ENCODE measurements around the gene RNF112. TPM values are rescaled to one million over a fixed set of nuclear protein-coding genes. Genes with fewer than 3 reads are reported as not detected.

Gene RNF112
- total RNA-seq, 1 experiment from 2014 or later = 4.9 TPM

DNA sequence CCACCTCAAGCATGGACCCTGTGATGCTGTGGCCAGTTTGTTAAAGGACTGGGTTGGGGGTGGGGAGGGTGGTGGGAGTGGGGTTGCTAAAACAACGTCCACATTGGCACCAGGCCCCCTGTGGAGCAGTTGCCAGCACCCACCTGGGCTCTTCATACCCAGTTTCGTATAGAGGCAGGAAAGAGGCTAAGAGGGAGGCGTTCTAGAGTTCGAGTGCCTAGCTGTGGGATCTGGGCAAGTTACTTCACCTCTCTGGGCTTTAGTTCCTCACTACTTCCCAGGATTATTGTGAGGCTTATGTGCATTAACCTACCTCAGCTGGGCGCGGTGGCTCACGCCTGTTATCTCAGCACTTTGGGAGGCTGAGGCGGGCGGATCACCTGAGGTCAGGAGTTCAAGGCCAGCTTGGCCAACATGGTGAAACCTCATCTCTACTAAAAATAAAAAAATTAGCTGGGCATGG, 25.5 kb upstream of the RNF112 start:
- Mint-ChIP-seq H3K4me1 (peaks cover 34% of the 10 kb centered on the region), H3K9me3 (no peaks in the 10 kb centered on the region), H3K36me3 (peaks cover 33% of the 10 kb centered on the region), H3K4me3 (no peak overlapping the region), H3K27ac (no peak overlapping the region), H3K27me3 (ENCODE audit: low read depth) (no peaks in the 10 kb centered on the region; the same call in 1 of the 2 replicates)
- ChIA-PET CTCF (interaction anchor here (1.3 to 7.6 kb wide), 5 partner anchors 12 to 359 kb away, joined by 3 to 48 read pairs (median 5); partner anchors contain the start of gene B9D1), POLR2A (interaction anchor here (0.6 to 2.6 kb wide), 2 partner anchors 8 to 538 kb away, joined by 3 to 14 read pairs; partner anchors contain the start of gene MAPK7)
- ATAC-seq (no peak), DNase-seq (ENCODE audit: low spot score) (no peak)
- TF ChIP-seq ZNF121 (CRISPR knock-in tag; IDR thresholded peaks at IDR 0.05) (no peak), ZNF232 (CRISPR knock-in tag; IDR thresholded peaks at IDR 0.05) (no peak), ZNF138 (CRISPR knock-in tag; conservative IDR thresholded peaks at IDR 0.05) (no peak), TEAD1 (CRISPR knock-in tag; IDR thresholded peaks at IDR 0.05) (no peak)
- TF ChIP-seq, protein P1, sequence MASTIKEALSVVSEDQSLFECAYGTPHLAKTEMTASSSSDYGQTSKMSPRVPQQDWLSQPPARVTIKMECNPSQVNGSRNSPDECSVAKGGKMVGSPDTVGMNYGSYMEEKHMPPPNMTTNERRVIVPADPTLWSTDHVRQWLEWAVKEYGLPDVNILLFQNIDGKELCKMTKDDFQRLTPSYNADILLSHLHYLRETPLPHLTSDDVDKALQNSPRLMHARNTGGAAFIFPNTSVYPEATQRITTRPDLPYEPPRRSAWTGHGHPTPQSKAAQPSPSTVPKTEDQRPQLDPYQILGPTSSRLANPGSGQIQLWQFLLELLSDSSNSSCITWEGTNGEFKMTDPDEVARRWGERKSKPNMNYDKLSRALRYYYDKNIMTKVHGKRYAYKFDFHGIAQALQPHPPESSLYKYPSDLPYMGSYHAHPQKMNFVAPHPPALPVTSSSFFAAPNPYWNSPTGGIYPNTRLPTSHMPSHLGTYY (CRISPR knock-in tag; IDR thresholded peaks at IDR 0.05) = no peak
- TF ChIP-seq, protein P2, sequence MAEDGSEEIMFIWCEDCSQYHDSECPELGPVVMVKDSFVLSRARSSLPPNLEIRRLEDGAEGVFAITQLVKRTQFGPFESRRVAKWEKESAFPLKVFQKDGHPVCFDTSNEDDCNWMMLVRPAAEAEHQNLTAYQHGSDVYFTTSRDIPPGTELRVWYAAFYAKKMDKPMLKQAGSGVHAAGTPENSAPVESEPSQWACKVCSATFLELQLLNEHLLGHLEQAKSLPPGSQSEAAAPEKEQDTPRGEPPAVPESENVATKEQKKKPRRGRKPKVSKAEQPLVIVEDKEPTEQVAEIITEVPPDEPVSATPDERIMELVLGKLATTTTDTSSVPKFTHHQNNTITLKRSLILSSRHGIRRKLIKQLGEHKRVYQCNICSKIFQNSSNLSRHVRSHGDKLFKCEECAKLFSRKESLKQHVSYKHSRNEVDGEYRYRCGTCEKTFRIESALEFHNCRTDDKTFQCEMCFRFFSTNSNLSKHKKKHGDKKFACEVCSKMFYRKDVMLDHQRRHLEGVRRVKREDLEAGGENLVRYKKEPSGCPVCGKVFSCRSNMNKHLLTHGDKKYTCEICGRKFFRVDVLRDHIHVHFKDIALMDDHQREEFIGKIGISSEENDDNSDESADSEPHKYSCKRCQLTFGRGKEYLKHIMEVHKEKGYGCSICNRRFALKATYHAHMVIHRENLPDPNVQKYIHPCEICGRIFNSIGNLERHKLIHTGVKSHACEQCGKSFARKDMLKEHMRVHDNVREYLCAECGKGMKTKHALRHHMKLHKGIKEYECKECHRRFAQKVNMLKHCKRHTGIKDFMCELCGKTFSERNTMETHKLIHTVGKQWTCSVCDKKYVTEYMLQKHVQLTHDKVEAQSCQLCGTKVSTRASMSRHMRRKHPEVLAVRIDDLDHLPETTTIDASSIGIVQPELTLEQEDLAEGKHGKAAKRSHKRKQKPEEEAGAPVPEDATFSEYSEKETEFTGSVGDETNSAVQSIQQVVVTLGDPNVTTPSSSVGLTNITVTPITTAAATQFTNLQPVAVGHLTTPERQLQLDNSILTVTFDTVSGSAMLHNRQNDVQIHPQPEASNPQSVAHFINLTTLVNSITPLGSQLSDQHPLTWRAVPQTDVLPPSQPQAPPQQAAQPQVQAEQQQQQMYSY (CRISPR knock-in tag; IDR thresholded peaks at IDR 0.05) = no peak
- TF ChIP-seq, protein P3, sequence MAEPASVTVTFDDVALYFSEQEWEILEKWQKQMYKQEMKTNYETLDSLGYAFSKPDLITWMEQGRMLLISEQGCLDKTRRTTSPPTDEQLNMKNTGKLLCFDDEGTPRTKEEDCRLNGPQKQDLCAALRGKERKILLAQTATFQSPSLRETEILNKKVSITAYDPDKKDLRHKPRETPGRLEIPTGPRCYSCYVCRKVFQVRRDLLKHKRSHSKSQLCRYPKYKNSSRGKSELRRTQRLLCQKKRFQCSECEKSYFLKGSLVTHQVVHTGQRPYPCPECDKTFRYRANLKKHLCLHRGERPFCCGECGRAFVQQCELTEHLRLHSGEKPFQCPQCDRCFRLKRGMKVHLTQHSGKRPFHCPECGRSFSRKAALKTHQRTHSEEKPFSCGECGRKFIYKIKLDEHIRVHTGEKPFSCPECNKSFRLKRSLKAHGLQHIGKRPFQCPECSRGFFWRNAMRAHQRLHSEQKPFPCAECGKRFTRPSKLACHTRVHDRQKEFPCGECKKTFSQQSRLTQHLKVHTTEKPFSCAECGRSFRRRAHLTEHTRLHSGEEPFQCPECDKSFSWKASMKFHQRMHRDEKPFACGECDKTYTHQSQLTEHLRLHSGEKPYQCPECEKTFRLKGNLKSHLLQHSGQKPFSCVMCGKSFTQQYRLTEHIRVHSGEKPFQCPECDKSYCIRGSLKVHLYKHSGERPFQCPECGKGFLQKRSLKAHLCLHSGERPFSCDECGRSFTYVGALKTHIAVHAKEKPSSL (CRISPR knock-in tag; conservative IDR thresholded peaks at IDR 0.05) = no peak

DNA sequence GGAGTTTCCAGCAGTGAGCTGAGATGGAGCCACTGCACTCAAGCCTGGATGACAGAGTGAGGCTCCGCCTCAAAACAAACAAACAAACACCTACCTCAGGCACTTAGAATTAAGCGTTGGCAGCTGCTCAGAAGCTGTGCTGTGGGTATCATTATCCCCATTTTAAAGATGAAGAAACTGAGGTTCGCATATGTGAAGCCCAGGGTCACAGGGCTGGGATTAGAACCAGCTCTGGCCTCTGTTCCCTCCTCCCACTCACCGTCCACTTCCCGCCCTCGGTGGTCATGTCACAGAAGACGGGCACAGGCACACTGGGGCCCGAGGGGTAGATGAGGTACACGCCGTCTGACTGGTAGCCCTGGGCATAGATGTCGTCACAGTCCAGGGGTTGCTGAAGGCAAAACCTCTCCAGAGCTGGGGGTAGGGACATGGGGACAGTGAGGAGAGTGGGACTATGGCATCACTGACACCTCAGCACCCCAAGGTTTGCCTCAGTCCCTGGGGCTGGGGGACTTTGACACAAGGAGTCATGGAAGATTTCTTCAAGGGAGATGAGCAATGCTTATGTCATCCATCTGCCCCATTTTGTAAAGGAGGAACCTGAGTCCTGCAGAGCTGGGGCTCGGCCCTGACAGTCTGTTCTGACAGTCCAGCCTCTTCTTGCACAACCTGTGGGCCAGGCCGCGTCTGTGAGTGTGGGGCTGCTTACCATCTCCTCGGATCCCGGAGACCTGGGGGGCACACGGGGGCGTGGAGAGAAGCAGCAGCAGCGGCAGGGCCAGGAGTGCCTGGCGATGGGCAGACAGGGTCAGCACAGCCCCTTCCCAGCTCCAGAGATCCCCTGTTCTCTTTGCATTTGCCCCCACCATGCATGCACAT, 24.7 kb upstream of the RNF112 start:
- Mint-ChIP-seq H3K27ac (peak overlapping the region; percentile 82), H3K27me3 (ENCODE audit: low read depth) (no peaks in the 10 kb centered on the region; the same call in 1 of the 2 replicates), H3K36me3 (peaks cover 25% of the 10 kb centered on the region), H3K9me3 (no peaks in the 10 kb centered on the region), H3K4me1 (peaks cover 40% of the 10 kb centered on the region), H3K4me3 (peak overlapping the region; percentile 23; the same call in 1 of the 2 replicates)
- ChIA-PET CTCF (interaction anchor here (0.5 to 7.6 kb wide), 11 partner anchors 8 to 606 kb away, joined by 3 to 48 read pairs (median 5); partner anchors contain the start of genes B9D1 and MAPK7), POLR2A (interaction anchor here (2.6 kb wide), 1 partner anchor 8 kb away, joined by 14 read pairs; the partner anchor contains the start of gene MAPK7)
- TF ChIP-seq ZBTB21 (CRISPR knock-in tag; IDR thresholded peaks at IDR 0.05; ENCODE audit: borderline replicate concordance) = 0 out of 2 replicates have a peak, but pooled peaks have one; percentile 31
- TF ChIP-seq, protein P4, sequence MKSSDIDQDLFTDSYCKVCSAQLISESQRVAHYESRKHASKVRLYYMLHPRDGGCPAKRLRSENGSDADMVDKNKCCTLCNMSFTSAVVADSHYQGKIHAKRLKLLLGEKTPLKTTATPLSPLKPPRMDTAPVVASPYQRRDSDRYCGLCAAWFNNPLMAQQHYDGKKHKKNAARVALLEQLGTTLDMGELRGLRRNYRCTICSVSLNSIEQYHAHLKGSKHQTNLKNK (CRISPR knock-in tag; IDR thresholded peaks at IDR 0.05) = no peak
- no peak for TF ChIP-seq NFE2L1 (CRISPR knock-in tag; IDR thresholded peaks at IDR 0.05)
- peak; percentile 5; the same call in 1 of the 2 replicates for TF ChIP-seq ESRRA (CRISPR knock-in tag; IDR thresholded peaks at IDR 0.05; ENCODE audit: borderline replicate concordance)
- TF ChIP-seq, protein P5, sequence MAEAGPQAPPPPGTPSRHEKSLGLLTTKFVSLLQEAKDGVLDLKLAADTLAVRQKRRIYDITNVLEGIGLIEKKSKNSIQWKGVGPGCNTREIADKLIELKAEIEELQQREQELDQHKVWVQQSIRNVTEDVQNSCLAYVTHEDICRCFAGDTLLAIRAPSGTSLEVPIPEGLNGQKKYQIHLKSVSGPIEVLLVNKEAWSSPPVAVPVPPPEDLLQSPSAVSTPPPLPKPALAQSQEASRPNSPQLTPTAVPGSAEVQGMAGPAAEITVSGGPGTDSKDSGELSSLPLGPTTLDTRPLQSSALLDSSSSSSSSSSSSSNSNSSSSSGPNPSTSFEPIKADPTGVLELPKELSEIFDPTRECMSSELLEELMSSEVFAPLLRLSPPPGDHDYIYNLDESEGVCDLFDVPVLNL (CRISPR knock-in tag; IDR thresholded peaks at IDR 0.05; ENCODE audit: borderline replicate concordance, low read depth) = no peak
- TF ChIP-seq, protein P6, sequence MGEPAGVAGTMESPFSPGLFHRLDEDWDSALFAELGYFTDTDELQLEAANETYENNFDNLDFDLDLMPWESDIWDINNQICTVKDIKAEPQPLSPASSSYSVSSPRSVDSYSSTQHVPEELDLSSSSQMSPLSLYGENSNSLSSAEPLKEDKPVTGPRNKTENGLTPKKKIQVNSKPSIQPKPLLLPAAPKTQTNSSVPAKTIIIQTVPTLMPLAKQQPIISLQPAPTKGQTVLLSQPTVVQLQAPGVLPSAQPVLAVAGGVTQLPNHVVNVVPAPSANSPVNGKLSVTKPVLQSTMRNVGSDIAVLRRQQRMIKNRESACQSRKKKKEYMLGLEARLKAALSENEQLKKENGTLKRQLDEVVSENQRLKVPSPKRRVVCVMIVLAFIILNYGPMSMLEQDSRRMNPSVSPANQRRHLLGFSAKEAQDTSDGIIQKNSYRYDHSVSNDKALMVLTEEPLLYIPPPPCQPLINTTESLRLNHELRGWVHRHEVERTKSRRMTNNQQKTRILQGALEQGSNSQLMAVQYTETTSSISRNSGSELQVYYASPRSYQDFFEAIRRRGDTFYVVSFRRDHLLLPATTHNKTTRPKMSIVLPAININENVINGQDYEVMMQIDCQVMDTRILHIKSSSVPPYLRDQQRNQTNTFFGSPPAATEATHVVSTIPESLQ (CRISPR knock-in tag; IDR thresholded peaks at IDR 0.05) = no peak
- TF ChIP-seq, protein P7, sequence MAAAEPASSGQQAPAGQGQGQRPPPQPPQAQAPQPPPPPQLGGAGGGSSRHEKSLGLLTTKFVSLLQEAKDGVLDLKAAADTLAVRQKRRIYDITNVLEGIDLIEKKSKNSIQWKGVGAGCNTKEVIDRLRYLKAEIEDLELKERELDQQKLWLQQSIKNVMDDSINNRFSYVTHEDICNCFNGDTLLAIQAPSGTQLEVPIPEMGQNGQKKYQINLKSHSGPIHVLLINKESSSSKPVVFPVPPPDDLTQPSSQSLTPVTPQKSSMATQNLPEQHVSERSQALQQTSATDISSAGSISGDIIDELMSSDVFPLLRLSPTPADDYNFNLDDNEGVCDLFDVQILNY (CRISPR knock-in tag; IDR thresholded peaks at IDR 0.05) = no peak
- TF ChIP-seq ZNF416 (CRISPR knock-in tag; IDR thresholded peaks at IDR 0.05) = no peak
- no peak for TF ChIP-seq ELF4 (CRISPR knock-in tag; IDR thresholded peaks at IDR 0.05; ENCODE audit: low read depth)
- TF ChIP-seq FOXJ3 (CRISPR knock-in tag; IDR thresholded peaks at IDR 0.05; ENCODE audit: borderline replicate concordance) = no peak
- ATAC-seq = peak; percentile 8
- DNase-seq (ENCODE audit: low spot score) = no peak
